GM19025 (cell line): ENCODE data around the gene EML1.

Experiments
- ATAC-seq: cut with Tn5 transposase; IDR thresholded peaks from one replicate; pipeline ENCODE4 v1.9.1; 2021; ENCODE audit warnings: mild to moderate bottlenecking, low read depth, moderate library complexity; ENCODE audit not compliant: unreplicated experiment

Gene EML1

GRCh38 chr14:99820702-99821331 is 27.6 kb downstream of the EML1 start:
- ATAC-seq: no peak

- ATAC-seq: no peak
Measured at GRCh38 chr14:99821519-99822508, 28.6 kb downstream of the EML1 start.

DNA sequence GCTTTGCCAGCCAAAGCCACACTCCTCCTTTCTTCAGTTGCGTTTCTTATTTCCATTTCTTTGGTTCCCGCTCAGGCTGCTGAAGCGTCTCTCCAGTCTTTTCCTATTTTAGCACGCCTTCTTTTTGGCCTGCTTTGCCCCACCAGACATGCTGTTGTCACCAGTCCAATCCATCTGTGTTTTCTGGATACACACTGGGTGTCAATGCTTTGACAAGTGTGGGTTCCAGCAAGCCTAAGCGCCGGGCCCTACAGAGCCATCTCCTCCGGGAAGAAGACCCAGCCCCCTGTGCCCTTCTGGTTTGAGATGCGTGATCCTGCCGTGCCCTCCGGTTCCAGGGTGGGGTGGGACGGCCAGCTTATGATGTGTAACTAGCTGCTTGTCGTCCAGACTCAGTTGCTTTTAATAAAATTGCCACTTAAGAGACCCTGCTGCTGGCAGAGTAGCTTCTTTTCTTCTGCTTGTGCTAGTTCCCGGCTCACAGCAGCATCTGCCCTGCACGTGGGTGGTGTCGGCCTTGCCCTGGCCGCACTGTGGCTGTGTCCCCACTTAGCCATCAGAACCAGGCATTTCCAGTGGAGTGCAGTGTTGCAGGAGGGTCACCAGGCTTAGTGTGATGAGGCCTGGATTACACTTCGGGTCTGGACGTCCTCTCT is 29.7 kb downstream of the EML1 start:
- no peak for ATAC-seq

DNA sequence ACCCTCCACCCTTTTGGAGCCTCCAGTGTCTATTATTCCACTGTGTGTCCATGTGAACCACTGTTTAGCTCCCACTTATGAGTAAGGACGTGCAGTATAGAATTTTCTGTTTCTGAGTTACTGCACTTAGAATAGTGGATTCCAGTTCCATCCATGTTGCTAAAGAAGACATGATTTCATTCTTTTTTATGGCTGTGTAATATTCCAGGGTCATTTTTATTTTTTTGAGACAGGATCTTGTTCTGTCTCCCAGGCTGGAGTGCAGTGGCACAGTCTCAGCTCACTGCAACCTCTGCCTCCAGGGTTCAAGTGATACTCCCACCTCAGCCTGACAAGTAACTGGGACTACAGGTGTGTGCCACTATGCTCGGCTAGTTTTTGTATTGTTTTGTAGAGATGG is 31.6 kb downstream of the EML1 start:
- ATAC-seq: no peak

DNA sequence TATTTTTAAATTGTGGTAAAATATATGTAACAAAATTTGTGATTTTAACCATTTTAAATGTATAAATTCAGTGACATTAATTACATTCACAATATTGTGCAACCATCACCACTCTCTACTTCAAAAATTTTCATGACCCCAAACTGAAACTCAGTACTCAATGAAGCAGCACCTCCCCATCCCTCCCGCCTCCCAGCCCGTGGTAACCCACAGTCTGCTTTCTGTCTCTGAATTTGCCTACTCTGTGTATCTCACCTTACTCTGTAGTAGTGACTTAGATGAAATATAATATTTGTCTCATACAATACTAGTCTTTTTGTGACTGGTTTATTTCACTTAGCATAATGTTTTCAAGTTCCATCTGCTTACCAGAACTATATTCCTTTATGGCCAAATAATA is 36.2 kb downstream of the EML1 start:
- no peak for ATAC-seq

- ATAC-seq: no peak
Measured at GRCh38 chr14:99831303-99831702, 38.1 kb downstream of the EML1 start.

- no peak for ATAC-seq
Measured at GRCh38 chr14:99831903-99832685, 38.9 kb downstream of the EML1 start.

- ATAC-seq: no peak
Measured at GRCh38 chr14:99837822-99838221, 44.6 kb downstream of the EML1 start.

DNA sequence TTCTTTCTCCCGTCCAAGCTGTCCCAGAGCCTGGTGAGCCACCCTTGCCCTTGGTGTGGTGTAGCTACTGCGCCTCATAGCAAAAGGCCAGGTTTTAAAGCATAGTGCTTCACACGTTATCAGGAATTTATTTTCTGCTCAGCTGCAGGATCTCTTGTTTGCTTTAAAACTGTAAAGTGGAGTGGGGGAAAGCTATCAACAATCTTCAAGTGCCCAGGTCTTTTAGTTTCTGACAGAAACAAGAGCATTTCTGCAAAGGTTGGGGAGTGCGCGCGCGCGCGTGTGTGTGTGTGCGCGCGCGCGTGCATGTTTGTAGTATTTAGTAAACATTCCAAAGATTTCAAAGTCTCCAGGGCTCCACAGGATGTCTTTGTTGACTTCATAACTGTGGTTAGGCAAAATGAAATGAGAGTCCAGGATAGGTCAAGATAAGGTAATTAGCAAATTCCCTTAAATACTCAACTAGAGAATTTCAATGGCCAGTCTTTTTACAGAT is 45.5 kb downstream of the EML1 start:
- ATAC-seq: no peak

GRCh38 chr14:99839696-99840095 is 46.5 kb downstream of the EML1 start:
- no peak for ATAC-seq

- ATAC-seq: no peak
Measured at GRCh38 chr14:99840265-99840664, 47.1 kb downstream of the EML1 start.

GRCh38 chr14:99840774-99841305 is 47.6 kb downstream of the EML1 start:
- ATAC-seq: no peak

DNA sequence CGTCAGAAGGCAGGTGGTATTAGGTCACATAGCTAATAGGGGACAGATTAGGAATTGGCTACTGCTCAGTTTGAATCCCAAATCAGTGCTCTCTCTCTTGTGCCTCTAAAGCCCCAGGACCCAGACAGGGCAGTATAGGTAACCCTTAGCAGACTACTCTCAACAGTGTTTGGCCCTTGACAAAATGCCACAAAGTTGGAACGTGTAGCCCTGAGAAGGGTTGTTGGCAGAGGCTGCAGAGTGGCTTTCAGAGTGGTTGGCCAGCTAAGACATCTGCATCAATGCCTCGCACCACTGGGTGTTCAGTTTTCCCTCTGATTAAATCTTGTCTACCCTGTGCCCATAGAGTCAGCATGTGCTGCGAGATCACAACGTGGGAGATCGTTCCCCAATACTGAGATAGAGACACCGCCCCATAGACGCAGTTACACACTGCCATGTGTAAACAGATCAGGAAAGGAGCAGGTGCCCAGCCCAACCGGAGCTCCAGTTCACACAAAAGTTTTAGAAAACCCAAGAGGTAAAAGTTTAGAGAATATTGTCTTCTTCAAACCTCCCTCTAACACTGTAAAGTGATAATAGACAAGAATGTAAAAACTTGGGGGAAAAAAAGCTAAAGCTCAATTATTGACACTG is 48.3 kb downstream of the EML1 start:
- ATAC-seq: no peak

DNA sequence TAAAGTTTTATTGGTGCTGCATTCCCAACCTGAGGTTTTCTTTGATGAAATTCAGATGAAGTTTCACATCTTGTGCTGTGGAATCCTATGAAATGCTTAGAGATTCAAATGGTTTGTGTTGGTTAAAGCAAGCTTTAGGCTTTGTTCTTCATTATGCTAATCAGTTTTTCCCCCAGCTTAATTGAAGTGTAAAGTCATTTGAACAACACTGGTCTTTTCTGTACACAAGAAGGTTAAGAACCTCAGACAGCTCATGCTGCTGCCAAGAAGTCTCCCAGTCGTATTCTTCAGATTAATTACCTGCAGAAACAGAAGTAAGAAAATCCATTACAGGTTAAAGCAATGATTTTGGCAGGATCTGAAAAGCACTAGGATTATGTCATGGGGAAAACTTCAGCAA is 48.9 kb downstream of the EML1 start:
- ATAC-seq: no peak

GRCh38 chr14:99846808-99847207 is 53.6 kb downstream of the EML1 start:
- no peak for ATAC-seq

DNA sequence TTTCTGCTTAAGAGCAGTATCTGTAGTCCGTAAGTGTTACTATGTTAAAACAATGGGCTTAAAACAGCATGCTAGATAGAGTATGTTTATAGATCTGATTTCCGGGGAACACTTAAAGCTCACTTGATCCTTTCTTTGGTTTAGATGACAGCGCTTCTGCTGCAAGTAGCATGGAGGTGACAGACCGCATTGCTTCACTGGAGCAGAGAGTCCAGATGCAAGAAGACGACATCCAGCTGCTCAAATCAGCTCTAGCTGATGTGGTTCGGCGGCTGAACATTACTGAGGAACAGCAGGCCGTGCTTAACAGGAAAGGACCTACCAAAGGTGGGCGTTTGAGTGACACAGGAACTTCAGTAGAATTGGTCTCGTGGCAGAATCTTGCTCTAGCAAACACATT is 57.5 kb downstream of the EML1 start:
- ATAC-seq: no peak

- ATAC-seq: no peak
Measured at GRCh38 chr14:99852578-99852977, 59.4 kb downstream of the EML1 start.

GRCh38 chr14:99853206-99853605 is 60.0 kb downstream of the EML1 start:
- no peak for ATAC-seq

GRCh38 chr14:99854831-99855230 is 61.6 kb downstream of the EML1 start:
- ATAC-seq: no peak

GRCh38 chr14:99855271-99855670 is 62.1 kb downstream of the EML1 start:
- ATAC-seq: no peak
